HG02642 (cell line): ENCODE results near the gene TAOK3.
"Not testable (repeated sequence)": the region's sequence is repeated elsewhere in the genome, so short reads cannot be mapped to it uniquely, and the experiment has no call there.

ENCODE experiments used
- ATAC-seq: cut with Tn5 transposase; IDR thresholded peaks from one replicate; pipeline ENCODE4 v1.9.1; 2021; ENCODE audit warnings: mild to moderate bottlenecking; ENCODE audit not compliant: unreplicated experiment, poor library complexity

TAOK3 gene

GRCh38 chr12:118344829-118345228, 27.9 kb downstream of the TAOK3 start:
- ATAC-seq: no peak

DNA sequence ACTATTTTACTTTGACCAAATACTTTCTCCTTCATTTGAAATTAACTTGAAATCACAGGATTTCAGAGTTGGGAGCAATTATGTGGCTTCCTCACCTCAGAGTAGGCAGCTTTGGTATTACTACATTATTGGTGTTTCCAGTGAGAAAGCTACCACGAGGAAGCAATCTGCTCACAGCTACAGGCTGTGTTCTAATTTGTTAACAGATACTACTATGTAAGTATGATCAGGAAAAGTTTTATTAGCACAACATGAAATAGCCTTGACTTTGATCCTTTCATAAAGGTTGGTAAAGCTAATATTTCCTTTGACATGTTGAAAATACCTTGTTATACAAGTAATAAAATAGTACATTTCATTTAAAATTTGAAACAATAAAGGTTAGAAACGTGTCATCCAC, 30.6 kb downstream of the TAOK3 start:
- ATAC-seq: no peak

GRCh38 chr12:118337194-118337838, 35.4 kb downstream of the TAOK3 start:
- ATAC-seq: no peak

GRCh38 chr12:118336123-118336522, 36.6 kb downstream of the TAOK3 start:
- no peak for ATAC-seq

GRCh38 chr12:118334939-118335567, 37.7 kb downstream of the TAOK3 start:
- no peak for ATAC-seq

DNA sequence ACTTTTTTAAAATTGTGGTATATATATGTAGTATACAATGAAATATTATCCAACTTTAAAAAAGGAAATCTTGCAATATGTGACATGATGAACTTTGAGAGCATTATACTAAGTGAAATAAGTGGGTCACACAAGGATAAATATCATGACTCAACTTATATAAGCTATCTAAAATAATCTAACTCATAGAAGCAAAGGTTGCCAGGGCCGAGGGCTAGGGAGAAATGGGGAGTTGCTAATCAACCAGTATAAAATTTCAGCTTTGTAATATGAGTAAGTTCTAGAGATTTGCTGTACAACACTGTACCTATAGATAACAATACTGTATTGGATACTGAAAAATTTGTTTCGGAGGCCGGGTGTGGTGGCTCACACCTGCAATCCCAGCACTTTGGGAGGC, 38.5 kb downstream of the TAOK3 start:
- no peak for ATAC-seq

GRCh38 chr12:118332511-118332910, 40.2 kb downstream of the TAOK3 start:
- no peak for ATAC-seq

GRCh38 chr12:118330421-118331018, 42.2 kb downstream of the TAOK3 start:
- peak; percentile 77 for ATAC-seq

DNA sequence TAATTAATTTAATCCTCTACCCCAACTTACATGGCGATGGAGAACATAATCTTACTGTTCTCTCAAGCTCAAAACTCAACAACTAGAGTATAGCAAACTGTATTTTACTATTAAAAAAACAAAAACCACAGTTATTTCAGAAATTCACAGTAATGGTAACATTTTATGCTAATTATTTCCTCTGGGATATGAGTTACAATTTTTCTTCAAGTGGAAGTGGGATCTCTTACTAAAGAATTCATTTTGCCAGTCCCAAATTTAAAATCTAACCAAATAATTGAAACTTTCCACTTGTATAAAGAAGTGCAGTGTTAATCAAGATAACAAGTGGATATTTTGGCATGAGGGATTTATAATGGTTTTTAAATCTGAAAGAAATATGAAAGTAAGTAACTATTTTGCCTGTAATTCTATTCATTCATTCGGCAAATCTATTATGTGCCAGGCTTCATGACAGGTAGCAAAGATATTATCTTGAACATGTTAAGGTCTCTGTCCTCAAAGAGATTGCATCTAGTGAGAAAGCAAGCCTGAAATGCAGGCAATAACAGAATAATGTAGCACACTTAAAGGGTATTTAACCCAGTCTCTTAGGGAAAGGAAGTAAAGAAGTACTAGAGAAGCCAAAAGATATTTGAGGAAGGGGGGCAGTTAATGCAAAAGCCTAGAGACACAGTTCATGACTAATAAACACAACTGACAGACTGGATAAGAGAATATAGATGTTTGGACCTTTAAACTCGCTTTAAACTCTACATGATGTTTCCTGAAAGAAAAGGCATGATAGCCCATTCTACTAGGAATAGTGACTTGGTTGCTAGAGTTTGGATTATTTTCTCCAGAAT, 44.0 kb downstream of the TAOK3 start:
- no peak for ATAC-seq

DNA sequence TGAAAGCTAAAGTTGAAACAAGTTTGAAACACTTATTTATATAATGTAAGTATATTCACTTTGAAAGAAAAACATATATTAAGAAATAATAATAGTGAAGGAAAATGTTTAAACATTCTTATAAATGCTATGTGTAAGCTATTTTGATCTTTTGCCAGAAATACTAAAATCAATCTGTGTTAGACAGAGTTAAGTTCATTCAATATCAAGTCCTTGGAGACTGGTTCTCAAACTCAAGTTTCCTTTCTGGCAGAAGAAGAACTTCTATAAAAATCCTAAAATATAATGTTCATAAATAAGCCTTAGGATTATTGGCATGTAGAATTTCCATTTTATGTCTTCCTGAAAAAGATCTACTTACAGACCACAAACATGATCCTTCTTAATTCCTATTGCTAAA, 45.3 kb downstream of the TAOK3 start:
- ATAC-seq: no peak

DNA sequence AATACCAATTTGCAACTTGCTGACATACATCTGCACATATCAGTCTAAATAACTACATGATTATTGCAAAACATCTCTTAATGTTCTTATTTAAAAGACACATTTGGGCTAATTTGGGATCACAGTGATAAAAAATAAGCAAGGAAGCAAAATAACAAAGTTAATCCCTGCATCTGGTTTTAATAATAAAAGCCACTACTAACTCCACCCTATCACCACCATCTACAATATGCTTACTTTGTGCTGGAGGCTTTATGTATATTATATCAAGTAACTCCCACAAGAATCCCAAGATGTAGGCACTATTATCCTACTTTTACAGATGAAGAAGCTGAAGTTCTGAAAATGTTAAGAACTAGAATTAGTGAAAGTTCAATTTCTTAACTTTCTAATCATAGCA, 45.7 kb downstream of the TAOK3 start:
- ATAC-seq: no peak

GRCh38 chr12:118325081-118325480, 47.6 kb downstream of the TAOK3 start:
- ATAC-seq: no peak

DNA sequence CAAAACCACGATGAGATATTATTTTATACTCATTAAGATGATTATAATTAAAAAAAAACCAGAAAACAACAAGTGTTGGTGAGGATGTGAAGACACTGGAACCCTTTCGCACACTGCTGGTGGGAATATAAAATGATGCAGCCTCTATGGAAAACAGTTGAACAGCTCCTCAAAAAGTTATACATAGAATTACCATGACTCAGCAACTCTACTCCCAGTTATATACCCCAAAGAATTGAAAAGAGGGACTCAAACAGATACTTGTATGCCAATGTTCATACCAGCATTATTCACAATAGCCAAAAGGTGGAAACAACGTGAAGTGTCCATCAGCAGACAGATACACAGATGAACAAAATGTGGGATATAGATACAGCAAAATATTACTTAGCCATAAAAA, 53.1 kb downstream of the TAOK3 start:
- ATAC-seq: no peak

- ATAC-seq: no peak
Observed at GRCh38 chr12:118318744-118319143, 54.0 kb downstream of the TAOK3 start.

DNA sequence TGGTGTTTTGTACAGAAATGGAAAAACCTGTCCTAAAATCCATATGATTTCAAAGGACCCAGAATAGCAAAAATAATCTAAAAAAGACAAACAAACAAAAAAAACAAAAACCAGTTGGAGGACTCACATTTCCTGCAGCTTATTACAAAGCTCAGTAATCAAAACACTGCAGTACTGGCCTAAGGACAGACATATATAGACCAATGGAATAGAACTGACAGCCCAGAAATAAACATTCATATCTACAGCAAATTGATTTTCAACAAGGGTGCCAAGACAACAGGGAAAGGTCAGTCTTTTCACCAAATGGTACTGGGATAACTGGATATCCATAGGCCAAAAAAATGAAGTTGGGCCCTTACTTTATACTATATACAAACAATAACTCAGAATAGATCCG, 55.0 kb downstream of the TAOK3 start:
- ATAC-seq: no peak

GRCh38 chr12:118315821-118316220, 56.9 kb downstream of the TAOK3 start:
- ATAC-seq: no peak

- no peak for ATAC-seq
Observed at GRCh38 chr12:118312578-118312977, 60.1 kb downstream of the TAOK3 start.

- ATAC-seq: no peak
Observed at GRCh38 chr12:118311666-118312065, 61.0 kb downstream of the TAOK3 start.

- no peak for ATAC-seq
Observed at GRCh38 chr12:118310320-118310719, 62.4 kb downstream of the TAOK3 start.

- ATAC-seq: not testable (repeated sequence)
Observed at GRCh38 chr12:118308006-118308405, 64.7 kb downstream of the TAOK3 start.
